GM18909 (cell line): ENCODE data around the gene SLC6A7.
A peak's percentile ranks its signal among the peaks of the same experiment; 100 is the strongest.
"Not testable (repeated sequence)": the region's sequence is repeated elsewhere in the genome, so short reads cannot be mapped to it uniquely, and the experiment has no call there.

Experiments
- ATAC-seq: cut with Tn5 transposase; IDR thresholded peaks from one replicate; pipeline ENCODE4 v1.9.1; 2021; ENCODE audit warnings: mild to moderate bottlenecking; ENCODE audit not compliant: unreplicated experiment, poor library complexity

The SLC6A7 gene

GRCh38 chr5:150214289-150214688 is 24.4 kb downstream of the SLC6A7 start:
- no peak for ATAC-seq

DNA sequence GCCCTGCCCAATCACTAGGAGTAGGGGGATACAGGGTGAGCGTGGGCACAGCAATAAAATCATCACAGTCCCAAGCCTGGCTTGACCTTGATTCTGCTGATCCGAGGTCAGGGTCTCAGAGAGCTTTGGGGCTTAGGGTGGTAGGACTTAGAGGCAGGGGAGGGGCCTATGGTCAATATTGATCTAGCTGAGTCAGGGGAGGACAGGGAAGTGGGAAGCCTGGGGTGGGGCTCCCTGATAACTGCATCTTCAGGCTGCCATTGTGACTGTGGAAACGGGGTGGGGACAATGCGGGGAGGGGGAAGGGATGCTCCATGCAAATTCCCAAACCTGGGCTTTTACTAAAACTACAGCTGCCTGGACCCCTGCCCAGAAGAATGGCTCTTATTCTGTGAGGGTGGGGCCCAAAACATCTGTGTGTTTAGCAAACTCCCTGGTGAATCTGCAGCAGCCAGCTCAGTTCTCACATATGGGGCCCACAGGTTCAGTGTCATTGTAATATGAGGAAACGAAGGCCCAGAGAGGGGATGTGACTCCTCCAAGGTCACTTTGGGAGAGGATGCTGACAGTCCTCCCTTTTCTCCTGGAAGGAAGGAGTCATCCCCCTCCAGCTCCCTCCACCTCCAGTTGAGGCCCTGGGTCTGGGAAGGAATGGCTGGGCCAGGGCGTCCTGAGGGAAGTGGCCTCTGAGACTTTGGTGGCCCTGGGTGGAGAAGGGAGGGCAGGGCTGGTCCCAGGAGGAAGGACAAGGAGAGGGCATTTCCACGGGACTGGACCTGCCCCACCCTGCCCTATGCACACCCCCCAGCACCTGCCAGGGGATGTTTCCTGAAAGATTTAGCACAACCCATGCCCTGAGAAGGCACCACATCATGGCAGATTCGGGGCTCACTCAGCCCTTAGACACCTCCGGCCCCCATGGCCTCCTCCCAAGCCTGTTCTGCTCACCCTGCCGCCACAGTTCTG is 26.4 kb downstream of the SLC6A7 start:
- ATAC-seq, result no peak

GRCh38 chr5:150217038-150217437 is 27.2 kb downstream of the SLC6A7 start:
- no peak for ATAC-seq

- ATAC-seq, result peak; percentile 84
These were observed 28.2 kb downstream of the SLC6A7 start for GRCh38 chr5:150217873-150218692.

DNA sequence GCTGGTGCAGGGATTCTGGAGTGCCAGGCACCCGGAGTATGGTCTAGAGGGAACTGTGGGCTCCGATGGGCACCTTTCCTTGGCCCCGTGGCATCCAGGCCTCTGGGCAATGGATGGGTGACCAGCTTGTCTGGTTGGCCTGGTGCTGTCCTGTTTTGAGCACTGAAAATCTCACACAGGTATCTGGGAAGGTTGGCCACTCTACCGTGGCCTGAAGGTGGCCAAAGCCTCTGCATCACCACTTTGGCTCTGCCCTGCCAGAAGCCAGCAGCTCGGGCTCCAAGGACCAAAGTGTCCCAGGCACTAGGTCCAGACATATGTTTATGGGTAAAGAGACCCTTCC is 28.8 kb downstream of the SLC6A7 start:
- ATAC-seq, result no peak

GRCh38 chr5:150219142-150219541 is 29.3 kb downstream of the SLC6A7 start:
- ATAC-seq, result no peak

DNA sequence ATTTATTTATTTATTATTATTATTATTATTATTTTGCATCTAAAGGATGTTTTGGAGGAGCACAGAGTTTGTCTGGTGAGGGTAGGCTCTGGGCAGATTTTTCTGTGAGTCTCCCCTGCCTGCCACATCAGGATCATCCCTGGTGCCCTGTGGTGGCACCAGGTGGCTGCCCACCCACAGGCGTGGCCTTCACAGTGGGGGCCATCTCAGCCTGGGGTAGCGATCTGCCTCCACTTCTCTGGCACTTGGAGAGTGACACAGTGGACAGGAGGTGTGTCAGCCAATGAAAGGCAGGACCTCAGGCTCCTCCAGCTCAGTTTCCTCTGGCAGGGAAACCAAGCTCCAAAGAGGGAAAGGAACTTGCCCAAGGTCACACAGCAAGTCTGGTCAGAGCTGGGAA is 30.0 kb downstream of the SLC6A7 start:
- ATAC-seq, result no peak

- ATAC-seq, result no peak
These were observed 31.6 kb downstream of the SLC6A7 start for GRCh38 chr5:150221471-150221870.

GRCh38 chr5:150222906-150223305 is 33.0 kb downstream of the SLC6A7 start:
- no peak for ATAC-seq

DNA sequence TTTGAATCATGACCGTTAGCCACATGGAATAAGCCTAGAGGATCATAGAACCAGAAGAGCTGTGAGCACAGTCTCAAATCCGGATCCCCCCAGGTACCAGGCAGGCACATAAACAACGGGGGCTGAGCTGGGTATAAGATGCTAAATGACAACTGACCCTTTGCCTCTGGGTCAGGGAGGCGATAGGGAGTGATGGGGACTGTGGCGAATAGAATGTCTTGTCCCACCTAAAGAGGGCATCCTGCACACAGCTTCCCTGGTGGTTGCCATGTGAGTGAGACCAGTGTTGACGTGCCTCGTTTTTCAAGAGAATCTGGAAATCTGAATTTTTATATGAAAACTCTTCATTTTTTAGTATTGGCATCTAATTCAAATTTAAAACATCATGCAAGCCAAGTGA is 33.6 kb downstream of the SLC6A7 start:
- ATAC-seq, result no peak

DNA sequence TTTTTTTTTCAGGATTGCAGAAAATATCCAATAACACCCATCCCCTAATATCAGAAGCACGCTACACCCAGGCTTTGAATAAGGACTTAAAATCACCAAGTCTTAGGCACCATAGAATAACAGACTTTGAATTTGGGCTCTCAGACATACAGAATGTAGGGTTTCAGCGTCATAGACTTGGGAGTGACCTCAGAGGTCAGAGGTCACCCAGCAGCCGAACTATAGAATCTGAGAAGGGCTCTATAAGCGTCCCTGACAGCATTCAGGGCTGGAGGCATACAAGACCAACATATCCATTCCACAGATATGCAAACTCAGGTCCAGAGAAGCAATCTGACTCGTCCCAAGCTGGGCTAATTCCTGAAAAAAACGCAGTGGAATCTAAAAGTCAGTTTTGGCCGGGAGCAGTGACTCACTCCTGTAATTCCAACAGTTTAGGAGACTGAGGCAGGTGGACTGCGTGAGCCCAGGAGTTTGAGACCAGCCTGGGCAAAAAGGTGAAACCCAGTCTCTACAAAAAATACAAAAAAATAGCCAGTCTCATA is 34.7 kb downstream of the SLC6A7 start:
- ATAC-seq, result no peak

- ATAC-seq, result no peak
These were observed 37.2 kb downstream of the SLC6A7 start for GRCh38 chr5:150227036-150227435.

DNA sequence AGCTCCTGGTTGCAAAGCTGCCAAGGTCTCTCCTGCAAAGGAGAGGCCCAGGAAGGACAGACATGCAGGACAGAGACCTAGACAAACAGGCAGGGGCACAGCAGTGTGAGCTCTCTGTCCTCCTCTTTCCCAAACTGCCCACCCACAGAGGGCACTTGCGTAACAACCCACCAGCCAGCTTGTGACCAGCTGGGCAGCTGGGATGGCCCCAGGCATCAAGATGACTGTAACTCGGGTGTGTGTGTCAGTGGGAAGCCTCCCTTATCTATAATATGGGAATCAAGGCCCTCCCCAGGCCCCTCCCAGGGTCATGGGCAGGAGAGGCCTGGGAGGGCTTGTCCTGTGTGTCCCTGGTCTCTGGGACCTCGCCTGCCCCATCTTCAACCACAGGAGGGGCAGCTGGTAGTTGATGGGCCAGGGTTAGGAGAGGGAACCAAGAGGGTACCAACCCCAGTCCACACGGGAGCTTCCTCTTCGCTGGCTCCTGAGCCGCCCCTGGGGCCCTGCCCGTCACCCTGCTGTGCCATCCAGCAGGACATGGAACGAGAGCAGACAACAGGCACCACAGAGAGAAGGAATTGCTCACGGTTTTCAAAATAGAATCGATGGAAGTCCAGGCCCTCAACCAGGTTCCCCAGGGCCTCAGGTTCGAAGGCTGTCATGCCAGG is 37.9 kb downstream of the SLC6A7 start:
- no peak for ATAC-seq

GRCh38 chr5:150229571-150229970 is 39.7 kb downstream of the SLC6A7 start:
- ATAC-seq, result no peak

GRCh38 chr5:150230842-150231241 is 41.0 kb downstream of the SLC6A7 start:
- ATAC-seq, result no peak

DNA sequence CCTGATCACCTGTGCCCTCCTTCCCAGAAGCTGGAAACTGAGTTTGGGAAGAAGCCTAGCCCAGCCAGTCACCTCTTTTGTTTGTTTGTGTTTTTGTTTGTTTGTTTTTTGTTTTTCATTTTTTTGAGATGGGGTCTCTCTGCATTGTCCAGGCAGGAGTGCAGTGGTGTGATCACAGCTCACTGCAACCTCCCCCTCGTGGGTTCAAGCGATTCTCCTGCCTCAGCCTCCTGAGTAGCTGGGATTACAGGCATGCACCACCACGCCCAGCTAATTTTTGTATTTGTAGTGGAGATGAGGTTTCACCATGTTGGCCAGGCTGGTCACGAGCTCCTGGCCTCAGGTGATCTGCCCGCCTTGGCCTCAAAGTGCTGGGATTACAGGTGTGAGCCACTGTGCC is 43.8 kb downstream of the SLC6A7 start:
- not testable (repeated sequence) for ATAC-seq

GRCh38 chr5:150234576-150235499 is 45.0 kb downstream of the SLC6A7 start:
- ATAC-seq, result no peak

DNA sequence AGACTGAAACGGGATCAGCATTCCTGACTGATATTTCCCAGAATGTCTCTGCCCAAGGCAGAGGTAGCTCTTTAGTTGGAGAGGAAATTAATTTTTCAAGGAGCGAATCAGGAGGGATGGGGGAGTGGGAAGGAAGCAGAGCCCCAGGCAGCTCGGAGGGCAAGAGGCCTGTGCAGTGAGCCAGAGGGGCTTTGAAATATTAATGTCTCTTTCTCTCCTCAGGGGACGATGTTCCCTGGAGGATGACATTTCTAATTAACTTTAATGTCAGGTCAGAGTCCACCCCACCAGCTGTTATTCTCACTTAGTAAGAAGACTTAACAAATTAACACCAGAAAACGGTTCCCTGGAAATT is 45.6 kb downstream of the SLC6A7 start:
- ATAC-seq, result no peak

DNA sequence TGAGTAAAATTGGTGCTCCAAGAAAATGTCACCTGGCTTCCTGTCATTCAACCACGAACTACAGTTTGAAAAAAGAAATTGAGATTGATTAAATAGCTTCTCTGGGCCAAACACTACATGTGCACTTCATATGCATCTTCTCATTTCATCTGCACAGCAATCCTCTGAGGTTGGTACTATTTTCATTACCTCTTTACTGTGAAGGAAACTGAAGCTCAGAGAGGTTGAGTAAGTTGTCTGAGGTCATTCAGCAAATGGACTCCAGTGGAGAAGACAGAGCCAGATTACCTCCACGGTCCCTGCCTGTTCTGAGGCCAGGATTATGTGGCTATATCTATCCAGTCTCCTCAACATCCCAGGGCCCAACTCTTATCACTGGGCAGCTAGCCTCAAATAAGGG is 46.5 kb downstream of the SLC6A7 start:
- no peak for ATAC-seq
